ENCODE results near the gene IKZF4.
"Not testable (repeated sequence)": the region's sequence is repeated elsewhere in the genome, so short reads cannot be mapped to it uniquely, and the experiment has no call there.

IKZF4 gene

DNA sequence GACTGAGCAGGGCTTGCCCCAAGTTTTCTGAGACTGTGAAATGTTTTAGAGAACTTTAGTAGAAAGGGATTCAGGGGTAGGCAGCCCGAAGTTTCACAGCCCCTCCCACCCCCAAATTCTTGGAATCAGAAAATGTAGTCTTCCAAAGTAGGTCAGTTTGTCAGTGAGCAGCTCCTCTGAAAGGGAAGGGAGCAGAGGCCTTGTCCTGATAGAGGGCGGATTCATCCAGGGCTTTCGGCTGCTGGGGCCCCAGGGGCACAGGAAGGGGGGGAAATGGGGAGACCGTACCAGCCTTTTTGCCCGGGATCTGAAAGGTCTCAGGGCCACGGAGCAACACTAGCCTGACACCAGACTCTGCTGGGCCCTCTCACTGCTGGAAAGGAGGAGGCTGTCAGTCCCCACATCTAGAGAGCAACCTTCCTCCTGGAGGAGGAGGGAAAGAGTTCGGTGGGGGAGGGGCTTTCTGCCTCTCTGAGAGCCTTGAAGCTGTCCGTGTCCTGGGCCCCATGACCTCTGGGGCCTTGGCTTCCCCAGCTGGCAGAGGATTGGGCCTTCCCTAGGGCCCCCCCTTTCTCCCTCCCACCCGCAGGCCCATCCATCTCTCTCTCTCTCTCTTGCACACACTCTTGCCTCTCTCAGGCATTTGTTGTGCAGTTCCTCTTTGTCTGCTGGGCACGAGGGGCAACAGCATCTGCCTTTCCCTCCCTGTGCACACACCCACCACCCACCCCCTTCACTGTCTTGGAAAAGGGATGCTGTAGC is at the start of gene IKZF4:
TSS of gene IKZF4 (plus strand) at position 621 of the 762 bp plus-strand sequence. CDS start 451 bp downstream, outside the sequence.
- DNase-seq: peak; percentile 78

GRCh38 chr12:55972042-55972441 is 48.8 kb upstream of the IKZF4 start:
- no peak for DNase-seq

- no peak for DNase-seq
These were observed 48.4 kb upstream of the IKZF4 start for GRCh38 chr12:55972456-55972855.

DNA sequence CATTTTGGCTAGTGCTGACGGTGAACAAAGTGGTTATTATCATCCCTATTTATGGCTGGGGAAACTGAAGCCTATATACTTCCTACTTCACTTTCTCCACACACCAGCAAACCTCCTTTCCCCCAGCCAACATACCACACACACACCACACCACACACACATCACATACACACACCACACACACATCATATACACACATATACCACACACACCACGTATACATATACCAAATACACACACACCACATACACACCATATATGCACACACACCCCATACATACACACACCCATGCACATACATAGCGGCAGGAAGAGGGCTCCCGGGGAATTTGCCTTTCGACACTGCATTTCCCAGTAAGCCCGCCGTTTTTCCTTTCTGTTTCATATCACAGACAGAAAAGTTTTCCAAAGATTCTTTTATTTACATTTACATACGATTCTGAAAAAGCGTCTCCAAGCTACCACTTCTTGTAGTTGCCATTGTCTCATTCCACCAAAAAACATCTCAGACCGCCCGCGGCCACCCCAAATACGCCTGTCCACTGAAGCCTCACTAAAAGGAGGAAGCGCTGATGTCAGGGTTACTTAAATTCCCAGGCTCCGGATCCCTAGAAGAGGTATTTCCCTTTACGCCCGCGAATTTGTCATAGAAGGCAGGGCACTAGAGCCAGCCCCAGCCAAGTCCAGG is 47.8 kb upstream of the IKZF4 start:
- DNase-seq: no peak

- peak; percentile 100 for DNase-seq
These were observed 47.1 kb upstream of the IKZF4 start, which contains the start of gene RAB5B for GRCh38 chr12:55973599-55974307. TSS of gene RAB5B (plus strand) at chr12:55974078. CDS start at chr12:55986961, 12,883 bp downstream.

- no peak for DNase-seq
These were observed 46.5 kb upstream of the IKZF4 start for GRCh38 chr12:55974308-55974730.

- no peak for DNase-seq
These were observed 42.5 kb upstream of the IKZF4 start for GRCh38 chr12:55978393-55978792.

GRCh38 chr12:55979069-55979468 is 41.8 kb upstream of the IKZF4 start:
- DNase-seq: no peak

- DNase-seq: not testable (repeated sequence)
These were observed 39.0 kb upstream of the IKZF4 start for GRCh38 chr12:55981882-55982281.

- DNase-seq: no peak
These were observed 38.4 kb upstream of the IKZF4 start for GRCh38 chr12:55982319-55982936.

GRCh38 chr12:55983232-55983842 is 37.5 kb upstream of the IKZF4 start:
- DNase-seq: no peak

DNA sequence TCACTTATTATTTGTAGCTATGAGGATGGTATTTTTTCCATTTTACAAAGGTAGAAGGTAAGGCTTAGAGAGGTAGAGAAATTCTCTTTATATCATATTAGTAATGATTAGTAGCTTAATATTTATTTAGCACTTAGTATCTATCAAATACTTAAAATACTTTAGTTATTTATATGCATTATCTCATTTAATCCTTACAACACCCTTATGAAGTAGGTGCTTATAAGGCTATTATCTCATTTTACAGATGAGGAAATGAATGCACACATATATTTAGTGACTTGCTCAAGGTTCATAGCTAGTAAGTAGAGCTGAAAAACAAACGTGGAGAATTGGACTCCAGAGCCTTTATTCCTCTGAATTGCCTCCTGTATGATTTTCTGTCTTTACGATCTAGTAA is 36.0 kb upstream of the IKZF4 start:
- DNase-seq: no peak

DNA sequence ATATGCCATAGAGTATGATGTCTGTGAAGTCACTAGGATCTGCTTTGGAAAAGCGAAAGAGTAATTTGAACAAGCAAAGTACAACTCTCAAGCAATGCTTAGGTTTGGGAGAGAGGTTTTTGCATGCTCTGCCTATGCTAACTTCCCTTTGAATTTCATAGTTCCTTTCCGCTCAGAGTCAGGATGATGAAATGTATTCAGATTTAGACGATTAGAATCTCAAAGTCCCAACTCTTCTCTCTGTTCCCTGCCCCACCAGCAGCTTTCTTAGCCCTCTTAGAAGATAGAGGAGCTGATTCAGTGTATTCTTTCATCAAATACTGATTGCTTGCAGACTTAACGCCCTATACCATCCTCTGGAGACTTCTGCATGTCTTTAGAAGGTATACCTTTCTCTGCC is 35.5 kb upstream of the IKZF4 start:
- no peak for DNase-seq

DNA sequence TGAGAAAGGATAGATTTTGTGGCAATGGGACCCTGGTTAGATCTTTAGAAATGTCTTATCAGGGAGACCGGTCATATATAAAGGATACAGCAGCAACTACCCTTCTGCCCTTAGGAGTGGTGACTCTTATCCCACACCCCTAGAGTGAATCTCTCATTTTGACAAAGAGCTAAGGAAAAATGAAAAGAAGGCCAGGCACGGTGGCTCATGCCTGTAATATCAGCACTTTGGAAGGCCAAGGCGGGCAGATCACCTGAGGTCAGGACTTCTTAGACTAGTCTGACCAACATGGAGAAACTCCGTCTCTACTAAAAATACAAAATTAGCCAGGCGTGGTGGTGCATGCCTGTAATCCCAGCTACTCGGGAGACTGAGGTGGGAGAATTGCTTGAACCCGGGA is 34.9 kb upstream of the IKZF4 start:
- DNase-seq: not testable (repeated sequence)

- no peak for DNase-seq
These were observed 29.7 kb upstream of the IKZF4 start for GRCh38 chr12:55991110-55991509.

- no peak for DNase-seq
These were observed 27.5 kb upstream of the IKZF4 start for GRCh38 chr12:55993230-55993853.

- no peak for DNase-seq
These were observed 25.5 kb upstream of the IKZF4 start for GRCh38 chr12:55995366-55995765.

GRCh38 chr12:55996201-55996714 is 24.6 kb upstream of the IKZF4 start:
- peak; percentile 62 for DNase-seq

GRCh38 chr12:55996715-55997534 is 23.9 kb upstream of the IKZF4 start, which contains the start of gene SUOX:
TSS of gene SUOX (plus strand) at chr12:55997276. CDS start at chr12:56002222, 4,946 bp downstream.
- peak; percentile 98 for DNase-seq

DNA sequence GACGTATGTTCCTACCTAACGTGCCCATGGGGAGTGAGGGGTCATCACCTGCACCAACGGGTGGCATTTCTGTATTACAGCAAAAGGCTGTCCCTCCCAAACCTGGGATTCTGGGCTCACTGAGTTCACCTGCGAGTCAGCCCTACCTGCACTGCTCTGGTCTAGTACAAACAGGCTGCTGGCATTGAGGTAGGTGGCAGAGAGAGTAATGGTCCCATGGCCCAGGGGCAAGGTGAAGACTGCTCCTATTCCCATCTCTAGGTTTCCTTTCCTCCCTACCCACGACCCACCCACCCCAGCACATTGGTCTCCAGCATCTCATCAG is 23.3 kb upstream of the IKZF4 start:
- no peak for DNase-seq

DNA sequence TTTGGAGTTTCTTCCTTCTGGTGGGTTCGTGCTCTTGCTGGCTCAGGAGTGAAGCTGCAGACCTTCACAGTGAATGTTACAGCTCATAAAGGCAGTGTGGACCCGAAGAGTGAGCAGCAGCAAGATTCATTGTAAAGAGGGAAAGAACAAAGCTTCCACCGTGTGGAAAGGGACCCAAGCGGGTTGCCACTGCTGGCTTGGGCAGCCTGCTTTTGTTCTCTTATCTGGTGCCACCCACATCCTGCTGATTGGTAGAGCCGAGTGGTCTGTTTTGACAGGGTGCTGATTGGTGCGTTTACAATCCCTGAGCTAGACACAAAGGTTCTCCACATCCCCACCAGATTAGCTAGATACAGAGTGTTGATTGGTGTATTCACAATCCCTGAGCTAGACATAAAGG is 21.3 kb upstream of the IKZF4 start:
- DNase-seq: not testable (repeated sequence)

Data from right hindlimb (tissue), 1 donor.